T1000 (cell line): Measurements from ENCODE around the gene STX7.

Source experiments
- DNase-seq: peaks from one replicate; lab custom pipeline; 2025; ENCODE audit warnings: mixed read lengths; lab: John Stamatoyannopoulos, UW

STX7 gene

GRCh38 chr6:132412656-132413498 is 100.0 kb downstream of the STX7 start:
- no peak for DNase-seq

- DNase-seq = no peak
These were observed 101.6 kb downstream of the STX7 start for GRCh38 chr6:132411296-132411695.

- DNase-seq = no peak
These were observed 102.1 kb downstream of the STX7 start for GRCh38 chr6:132410830-132411229.

GRCh38 chr6:132405143-132405915 is 107.6 kb downstream of the STX7 start:
- no peak for DNase-seq

- no peak for DNase-seq
These were observed 108.2 kb downstream of the STX7 start for GRCh38 chr6:132404736-132405135.

- no peak for DNase-seq
These were observed 108.6 kb downstream of the STX7 start for GRCh38 chr6:132404330-132404729.

GRCh38 chr6:132401618-132402285 is 111.2 kb downstream of the STX7 start:
- DNase-seq = no peak

GRCh38 chr6:132400883-132401617 is 111.9 kb downstream of the STX7 start, which contains the start of gene MOXD1:
Gene MOXD1, minus strand, starts transcription at chr6:132401475. Its CDS starts 49 bp downstream, at chr6:132401426.
- DNase-seq = peak; percentile 8

GRCh38 chr6:132400555-132400882 is 112.4 kb downstream of the STX7 start:
- DNase-seq = no peak

- no peak for DNase-seq
These were observed 113.4 kb downstream of the STX7 start for GRCh38 chr6:132399376-132400074.
